ENCODE measurements around the gene RNF180.
"Not testable (repeated sequence)": the region's sequence is repeated elsewhere in the genome, so short reads cannot be mapped to it uniquely, and the experiment has no call there.

Gene RNF180

DNA sequence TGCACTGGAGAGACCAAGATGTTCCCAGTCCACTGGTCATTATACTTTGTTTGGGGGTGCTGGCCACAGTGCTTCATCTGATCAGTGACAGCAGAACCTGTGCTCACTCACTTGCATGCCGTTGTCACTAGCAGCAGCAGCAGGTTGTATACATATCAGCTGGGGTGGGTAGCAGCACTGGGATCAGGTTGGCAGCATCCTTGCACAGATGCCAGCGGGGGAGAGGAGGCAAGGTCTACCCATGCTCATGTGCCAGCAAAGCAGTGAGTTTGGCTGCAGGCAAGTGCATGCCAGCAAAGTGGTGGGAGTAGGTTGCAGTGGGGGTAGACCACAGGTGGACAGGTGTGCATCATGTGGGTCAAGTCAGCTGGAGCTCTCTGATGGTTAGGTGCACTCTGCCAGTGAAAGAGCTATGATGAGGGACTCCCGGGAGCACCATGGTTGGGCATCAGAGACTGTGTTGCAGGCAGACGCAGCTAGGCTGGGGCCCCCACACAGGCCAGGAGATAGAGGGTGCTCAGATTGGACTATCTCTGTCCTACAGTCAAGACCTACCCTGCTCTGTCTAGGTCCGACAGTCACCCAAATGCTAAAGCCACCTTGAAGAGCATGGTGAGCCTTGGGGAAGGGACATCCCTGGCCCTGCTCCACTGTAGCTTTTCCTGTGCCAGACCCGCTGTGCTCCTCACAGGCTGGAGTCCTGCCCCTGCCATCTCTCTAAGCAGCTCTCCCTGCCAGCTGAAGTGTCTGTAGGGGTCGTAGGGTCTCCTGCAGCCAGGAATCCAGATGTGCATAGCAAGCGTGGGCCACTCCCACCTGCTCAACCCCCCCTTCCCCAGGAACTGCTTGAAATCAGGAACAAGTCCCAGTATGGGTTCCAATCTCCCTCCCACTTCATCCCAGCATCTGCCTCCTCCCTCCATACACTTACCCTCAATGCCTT, 119.8 kb downstream of the RNF180 start:
- DNase-seq: no peak

DNA sequence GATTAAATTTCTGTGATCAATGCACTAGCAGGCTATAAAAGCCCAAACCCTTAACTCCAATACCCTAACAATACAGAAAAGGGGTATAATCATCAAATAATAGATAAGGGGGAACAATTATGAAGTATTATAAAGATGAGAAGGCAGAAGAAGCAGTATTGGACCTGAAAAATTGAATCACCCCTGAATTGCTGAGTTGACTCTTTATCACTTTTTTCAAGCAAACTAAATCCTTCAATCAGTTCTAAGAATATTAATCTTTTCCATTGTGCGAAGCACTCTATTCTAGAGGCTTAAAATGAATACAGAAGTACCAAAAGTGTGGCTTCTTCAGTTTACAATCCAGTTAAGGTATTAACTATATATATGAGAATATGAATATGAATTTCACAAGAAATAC, 120.7 kb downstream of the RNF180 start:
- DNase-seq: no peak

- not testable (repeated sequence) for DNase-seq
These were observed 122.9 kb downstream of the RNF180 start for GRCh38 chr5:64288496-64288895.

DNA sequence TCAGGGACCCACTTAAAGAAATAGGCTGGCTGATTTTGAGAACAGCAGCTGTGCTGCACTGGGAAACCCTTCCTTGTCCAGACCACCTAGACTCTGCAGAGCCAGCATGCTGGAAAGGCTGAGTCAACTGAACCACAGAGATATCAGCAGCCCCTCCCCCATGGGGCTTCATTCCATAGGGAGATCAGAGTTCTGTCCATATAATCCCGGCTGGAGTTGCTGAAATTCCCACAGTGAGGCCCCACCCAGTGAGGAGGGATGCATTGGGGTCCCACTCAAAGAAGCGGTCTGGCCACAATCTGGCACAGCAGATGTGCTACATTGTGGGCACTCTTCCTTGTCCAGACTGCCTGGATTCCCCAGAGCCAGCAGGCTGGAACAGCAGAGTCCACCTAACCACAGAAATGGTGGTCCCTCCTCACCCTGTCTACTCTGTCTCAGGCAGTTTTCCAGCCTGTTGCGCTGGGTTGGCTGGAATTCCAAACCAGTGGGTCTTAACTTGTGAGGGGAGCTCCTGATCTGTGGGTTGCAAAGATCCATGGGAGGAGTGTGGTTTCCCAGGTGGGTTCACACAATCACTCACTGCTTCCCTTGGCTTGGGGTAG, 127.1 kb downstream of the RNF180 start:
- DNase-seq: no peak

- DNase-seq: no peak
These were observed 129.5 kb downstream of the RNF180 start for GRCh38 chr5:64295101-64295500.

DNA sequence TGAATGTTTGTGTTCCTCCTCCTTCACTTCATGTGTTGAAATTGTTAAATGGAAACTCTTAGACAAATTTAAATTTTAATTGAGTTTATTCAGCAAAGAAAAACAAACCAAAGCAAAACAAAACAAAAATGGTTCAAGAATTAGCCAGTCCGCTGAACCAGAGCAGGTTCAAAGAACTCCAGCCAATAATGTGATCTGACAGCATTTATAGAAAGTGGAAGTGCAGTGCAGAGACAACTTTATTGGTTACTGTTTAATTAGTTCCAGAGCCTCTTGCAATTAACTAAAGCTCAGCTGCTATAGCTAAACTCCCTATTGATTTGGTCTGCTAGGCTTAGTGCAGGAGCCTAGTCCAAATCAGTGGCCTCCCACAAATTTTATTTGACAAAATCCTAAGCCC, 132.9 kb downstream of the RNF180 start:
- no peak for DNase-seq

DNA sequence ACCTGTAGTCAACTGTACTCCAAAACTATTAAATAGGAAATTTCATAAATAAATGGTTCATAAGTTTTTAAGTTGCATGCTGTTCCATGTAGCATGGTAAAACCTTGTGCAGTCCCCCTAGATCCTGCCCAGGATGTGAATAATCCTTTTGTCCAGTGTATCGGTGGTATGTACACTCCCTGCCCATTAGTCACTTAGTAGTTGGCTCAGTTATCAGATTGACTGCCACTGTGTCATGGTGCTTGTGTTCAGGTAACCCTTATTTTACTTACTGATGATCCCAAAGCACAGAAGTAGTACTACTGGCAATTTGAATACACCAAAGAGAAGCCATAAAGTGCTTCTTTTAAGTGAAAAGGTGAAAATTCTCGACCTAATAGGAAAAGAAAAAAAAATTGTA, 134.2 kb downstream of the RNF180 start:
- no peak for DNase-seq

DNA sequence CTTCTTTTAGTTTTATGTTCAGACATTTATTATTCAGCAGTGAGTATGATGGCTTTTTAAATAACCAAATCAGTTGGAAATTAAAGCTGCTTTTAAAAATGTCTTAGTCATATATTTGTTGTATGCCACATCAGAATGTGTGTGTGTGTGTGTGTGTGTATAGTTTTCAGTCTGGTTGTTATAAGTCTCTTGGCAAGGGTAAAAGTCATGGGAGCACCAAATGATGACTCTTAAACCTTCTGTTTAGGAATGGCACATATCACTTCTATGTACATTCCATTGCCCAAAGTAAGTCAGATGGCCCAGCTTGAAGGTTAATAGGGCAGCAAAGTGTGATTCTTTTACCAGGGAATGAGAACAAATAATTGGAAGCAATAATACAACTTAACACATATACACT, 135.9 kb downstream of the RNF180 start:
- no peak for DNase-seq

DNA sequence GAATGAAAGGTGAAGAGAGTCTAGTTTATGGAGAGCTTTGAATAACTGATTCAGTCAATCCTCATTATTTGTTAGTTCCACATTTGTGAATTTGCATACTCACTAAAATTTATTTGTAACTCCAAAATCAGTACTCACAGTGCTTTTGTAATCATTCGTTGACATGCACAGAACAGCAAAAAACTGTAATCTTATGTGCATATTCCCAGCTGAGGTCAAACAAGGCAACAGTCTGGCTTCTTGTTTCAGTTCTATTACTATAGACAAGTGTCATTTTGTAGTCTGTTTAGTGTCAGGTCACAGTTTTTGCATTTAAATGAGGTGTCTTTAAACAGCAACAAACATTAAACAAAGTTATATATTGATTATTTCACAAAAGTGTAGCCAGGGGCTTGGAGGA, 142.5 kb downstream of the RNF180 start:
- no peak for DNase-seq

DNA sequence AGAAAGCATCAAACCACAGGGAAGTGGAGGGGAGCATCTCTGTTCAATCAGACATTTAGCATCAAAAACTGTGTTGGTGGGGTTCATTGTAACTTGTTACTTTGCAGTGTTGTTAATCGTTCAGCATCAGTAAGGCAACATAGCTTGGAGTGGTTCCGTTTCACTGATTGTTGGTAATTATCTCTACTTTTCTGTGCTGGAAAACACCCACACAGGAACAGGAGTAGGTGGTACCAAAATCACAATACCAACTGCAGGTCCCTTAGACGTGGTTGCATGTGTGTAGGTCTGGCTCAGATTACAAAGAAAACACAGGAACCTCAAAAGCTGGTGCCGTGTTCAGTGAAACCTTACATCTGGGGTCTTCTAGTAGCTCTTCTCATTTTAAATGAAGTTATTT, 146.8 kb downstream of the RNF180 start:
- no peak for DNase-seq

DNA sequence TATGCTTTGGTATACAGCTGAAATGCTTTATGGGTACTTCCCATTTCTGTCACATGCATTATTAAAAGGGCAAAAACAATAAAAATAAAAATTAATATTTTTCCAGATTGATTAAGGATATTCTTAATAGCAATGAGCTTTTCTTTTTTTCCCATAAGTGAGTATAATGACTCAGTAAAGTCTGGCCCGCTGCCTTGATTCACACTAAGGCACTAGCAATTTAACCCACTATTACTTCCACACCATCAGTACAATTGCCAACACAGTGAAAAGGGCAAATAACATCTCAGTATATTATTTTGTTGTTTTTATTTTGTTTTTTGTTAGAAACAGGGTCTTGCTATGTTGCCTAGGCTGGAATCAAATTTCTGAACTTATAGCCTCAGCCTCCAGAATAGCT, 150.1 kb downstream of the RNF180 start:
- no peak for DNase-seq

- no peak for DNase-seq
These were observed 152.5 kb downstream of the RNF180 start for GRCh38 chr5:64318175-64318574.

DNA sequence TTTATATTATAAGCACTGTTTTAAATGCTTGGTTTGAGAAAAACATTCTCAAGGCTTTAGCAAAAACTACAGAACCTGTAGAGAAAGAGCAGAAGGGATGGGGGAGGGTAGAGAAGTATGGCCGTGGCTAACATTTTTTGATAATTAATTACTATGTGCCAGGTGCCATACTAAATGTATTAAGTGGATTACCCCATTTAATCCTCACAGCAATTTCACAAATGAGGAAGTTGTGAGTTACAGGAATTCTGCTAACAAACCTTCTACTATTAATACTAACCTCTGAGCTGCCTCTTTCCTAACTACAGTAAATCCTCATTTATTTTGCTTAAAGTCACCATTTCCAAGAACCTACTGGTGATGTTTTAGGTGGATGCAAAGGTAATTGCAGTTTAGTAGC, 157.9 kb downstream of the RNF180 start:
- no peak for DNase-seq

- DNase-seq: peak; percentile 75
These were observed 165.1 kb downstream of the RNF180 start for GRCh38 chr5:64330728-64331231.

DNA sequence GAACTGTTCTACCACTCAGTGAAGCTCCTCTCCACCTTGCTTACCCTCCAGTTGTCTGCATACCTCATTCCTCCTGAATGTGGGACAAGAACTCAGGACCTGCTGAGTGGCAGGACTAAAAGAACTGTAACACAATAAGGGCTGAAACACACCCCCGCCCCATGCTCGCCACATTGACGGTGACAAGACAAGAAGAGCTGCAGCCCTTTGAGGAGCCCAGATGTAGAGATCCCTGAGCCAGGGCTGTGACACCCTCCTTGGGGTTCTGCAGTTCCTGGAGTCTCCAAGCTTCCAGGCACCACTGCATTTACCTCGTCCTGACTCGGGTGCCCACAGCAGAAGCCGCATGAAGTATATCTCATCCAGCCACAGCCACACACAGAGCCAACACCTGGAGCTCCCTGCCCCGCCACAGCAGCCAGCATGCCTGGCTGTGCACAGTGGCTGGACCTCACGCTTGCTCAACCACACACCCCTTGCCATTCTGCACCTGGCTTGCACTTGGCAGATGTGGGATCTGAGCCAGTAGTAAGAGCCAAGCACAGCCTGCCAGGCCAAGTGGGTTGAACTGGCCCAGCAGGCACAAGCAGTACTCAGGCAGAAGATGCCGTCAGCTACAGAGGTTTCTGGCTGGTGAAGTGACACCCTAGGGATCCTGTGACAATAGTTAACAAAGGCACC, 166.1 kb downstream of the RNF180 start:
- DNase-seq: peak; percentile 37

DNA sequence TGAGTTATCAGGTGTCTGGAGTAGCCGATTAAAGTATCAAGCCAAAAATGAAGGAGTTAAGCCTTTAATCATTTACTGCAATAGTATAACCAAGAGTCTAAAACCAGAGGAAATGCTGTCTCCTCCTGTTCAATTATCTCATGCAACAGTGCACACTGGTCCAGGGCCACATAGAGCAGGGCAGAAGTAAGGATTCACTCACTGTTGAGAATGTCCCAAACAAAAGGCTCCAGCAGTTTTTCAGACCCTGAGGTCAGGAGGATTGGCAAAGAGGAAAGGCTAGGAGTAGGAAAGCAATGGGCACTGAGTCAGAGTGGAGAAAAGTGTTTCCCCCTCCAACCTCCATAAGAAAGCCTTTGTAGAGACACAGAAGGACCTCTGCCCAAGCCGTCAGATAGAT, 168.2 kb downstream of the RNF180 start:
- DNase-seq: no peak

DNA sequence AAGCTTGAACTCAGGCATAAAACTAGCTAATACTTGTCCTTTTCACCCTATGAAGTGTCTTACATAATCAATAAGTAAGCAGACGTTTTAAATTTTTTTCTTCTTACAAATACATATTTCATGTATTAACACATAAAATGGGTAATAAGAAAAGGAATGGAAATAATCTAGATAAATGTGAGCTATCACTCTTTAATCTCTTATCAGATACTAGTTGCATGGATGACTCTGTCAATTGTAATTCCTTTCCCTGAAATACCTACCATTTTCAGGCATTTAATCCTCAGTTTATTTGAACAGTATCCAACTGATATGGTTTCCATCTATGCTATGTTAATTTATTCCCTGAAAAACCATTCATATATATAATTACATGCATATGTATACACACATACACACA, 174.1 kb downstream of the RNF180 start:
- DNase-seq: no peak

GRCh38 chr5:64340293-64340692, 174.7 kb downstream of the RNF180 start:
- no peak for DNase-seq

DNA sequence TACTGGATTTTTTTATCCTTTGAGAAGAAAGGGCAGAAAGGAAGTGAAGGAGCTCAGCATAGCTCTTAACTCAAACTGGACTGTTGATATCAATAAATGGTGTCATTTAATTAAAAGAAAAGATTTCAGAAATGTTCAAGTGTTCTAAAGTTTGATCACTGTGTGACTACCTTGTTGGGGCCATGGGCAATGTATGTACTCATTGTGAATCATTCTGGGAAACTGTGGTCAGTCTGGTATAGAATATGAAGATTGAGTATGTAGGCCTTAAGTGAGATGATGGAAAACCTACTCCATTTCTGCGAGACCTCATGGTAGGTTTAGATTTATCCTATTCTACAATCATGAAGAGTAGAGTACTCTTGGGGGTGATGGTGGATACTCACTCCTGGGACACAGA, 175.7 kb downstream of the RNF180 start:
- no peak for DNase-seq

DNA sequence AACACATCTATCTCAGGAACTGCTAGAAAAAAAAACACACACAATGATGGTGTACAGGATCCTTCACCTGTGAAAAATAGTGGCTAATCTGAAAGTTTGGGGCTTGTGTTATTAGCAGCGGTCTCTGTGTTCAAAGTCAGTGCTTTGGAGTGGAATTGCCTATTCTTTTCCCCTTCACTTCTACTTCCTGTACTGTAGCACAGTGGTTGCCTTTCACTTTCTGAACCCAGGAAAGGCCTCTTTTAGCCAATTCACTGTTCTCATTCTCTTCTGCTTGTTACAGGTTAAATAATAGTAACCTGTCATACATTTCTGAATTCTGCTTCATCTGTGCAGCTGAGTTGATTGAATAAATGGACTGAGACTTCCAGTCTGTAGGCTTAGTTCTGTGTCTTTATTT, 178.9 kb downstream of the RNF180 start:
- DNase-seq: no peak

GRCh38 chr5:64347309-64347708, 181.7 kb downstream of the RNF180 start:
- DNase-seq: no peak

DNA sequence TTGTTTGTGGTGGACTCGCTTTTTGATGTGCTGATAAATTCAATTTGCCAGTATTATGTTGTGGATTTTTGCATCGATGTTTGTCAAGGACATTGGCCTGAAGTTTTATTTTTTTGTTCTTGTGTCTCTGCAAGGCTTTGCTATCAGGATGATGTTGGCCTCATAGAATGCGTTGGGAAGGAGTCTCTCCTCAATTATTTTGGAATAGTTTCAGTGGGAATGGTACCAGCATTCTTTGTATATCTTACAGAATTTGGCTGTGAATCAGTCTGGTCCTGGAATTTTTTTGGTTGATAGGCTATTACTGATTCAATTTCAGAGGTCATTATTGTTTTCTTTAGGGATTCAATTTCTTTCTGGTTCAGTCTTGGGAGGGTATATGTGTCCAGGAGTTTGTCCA, 198.8 kb downstream of the RNF180 start:
- no peak for DNase-seq

GRCh38 chr5:64384765-64385164, 219.1 kb downstream of the RNF180 start:
- no peak for DNase-seq

GRCh38 chr5:64397552-64397951, 231.9 kb downstream of the RNF180 start:
- DNase-seq: no peak

Data from left hindlimb (tissue), 1 donor.